Testis (tissue), 2 donors: ENCODE data around the gene SGPL1.

Source experiments
- CTCF ChIP-seq, 3 experiments: fragments of 450-650 bp in 2 of 3; fragments of 200-600 bp in 1 of 3; sonication (generic) in 1 of 3; IDR thresholded peaks; one replicate each; pipeline ENCODE4 v1.5.1; 2016 to 2019; ENCODE audit warnings: antibody characterized with exemption in 3 of 3, mild to moderate bottlenecking in 2 of 3, moderate library complexity in 1 of 3
- POLR2A ChIP-seq: fragments of 450-650 bp; IDR thresholded peaks from one replicate; pipeline ENCODE4 v1.6.1; 2017; ENCODE audit warnings: antibody characterized with exemption, mild to moderate bottlenecking, moderate library complexity

- TF ChIP-seq CTCF (IDR thresholded peaks at IDR 0.05): no peak
- no peak for TF ChIP-seq POLR2A
Observed at GRCh38 chr10:70782086-70782745, 33.5 kb upstream of the SGPL1 start.
